ENCODE measurements around the gene POTEC.
"Not testable (repeated sequence)": the region's sequence is repeated elsewhere in the genome, so short reads cannot be mapped to it uniquely, and the experiment has no call there.

The POTEC gene

DNA sequence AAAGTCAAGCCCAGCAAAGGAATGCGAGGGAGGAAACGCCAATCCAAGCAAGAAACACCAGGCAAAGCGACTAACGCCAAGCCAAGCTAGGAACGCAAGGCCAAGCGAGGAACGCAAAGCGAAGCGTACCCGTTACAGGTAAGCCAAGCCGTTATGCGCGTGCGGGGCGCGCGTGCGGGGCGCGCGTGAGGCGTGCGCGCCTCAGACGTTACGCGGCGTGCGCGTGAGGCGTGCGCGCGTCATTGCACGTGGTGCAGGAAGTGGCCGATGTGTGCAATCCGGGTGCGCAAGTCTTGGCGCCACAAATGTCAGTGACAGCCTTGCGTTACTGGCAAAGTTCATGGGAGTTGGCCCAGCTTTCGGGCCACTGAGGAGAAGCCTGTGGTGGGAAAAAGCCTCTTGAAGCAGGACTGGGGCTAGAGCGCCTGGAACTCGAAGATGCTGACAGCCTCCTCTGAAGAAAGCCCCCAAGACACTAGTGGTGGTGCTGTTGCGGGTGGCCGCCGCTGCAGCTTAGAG is at the start of gene POTEC:
POTEC (minus strand) TSS at position 155 of the 519 bp plus-strand sequence. CDS start 454 bp downstream, outside the sequence.
- DNase-seq = not testable (repeated sequence)

GRCh38 chr18:14577971-14578370 is 34.6 kb upstream of the POTEC start:
- no peak for DNase-seq

DNA sequence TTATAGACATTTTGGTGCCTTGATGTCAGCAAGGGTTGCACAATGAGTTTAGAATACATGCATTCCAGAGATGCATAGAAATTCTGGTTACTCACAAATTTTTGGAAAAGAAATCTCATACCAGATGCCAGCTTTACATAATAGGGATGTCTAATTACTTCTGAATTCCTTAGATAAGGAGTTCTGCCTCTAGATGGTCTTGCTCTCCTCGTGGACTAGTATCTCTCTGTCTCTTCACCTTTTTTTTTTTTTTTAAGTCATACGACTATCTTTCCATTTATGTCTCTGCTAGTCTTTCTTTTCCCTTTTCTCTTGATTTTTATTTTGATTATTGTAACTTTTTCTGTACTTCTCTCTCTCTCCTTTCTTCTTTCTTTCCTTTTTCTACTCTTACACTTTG is 16.1 kb upstream of the POTEC start:
- not testable (repeated sequence) for DNase-seq

GRCh38 chr18:14531659-14532058 is 11.7 kb downstream of the POTEC start:
- DNase-seq = not testable (repeated sequence)

DNA sequence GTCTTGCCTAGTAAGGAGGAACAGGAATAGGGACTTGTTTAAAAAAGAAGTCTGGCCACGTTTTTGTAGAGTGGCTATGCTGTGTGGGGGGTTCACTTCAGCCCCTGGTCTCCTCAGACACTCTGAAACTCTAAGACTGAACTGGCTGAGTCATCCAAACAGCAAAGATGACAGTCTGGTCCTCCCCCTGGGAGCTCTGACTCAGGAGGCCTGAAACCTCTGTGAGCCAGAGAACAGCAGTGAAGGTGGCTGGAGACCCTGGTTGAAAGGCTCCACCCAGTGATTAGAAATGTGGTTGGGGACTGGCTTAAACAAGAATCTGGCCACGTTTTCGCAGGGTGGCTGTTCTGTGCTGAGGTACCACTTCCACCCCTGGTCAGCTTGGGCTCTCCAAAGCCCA is 32.7 kb downstream of the POTEC start:
- not testable (repeated sequence) for DNase-seq

DNA sequence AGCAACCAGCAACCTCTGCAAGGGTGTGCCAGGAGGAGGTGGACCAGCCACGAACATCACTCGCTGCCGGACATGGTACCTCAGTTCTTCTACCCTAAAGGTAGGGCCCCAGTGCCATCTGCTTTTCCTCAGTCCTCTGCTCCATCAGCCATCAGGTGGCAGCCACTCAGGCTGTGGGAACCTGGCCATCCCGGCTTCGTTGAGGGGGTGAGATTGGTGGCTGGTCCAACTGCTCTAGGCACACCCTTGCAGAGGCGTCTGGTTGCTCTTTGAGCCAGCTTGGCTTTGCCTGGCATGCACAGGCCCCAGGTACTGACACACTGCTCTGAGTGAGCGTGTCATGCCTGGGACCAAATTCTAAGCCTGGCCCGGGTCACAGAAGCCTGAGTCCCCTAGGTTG is 39.7 kb downstream of the POTEC start:
- DNase-seq = not testable (repeated sequence)

GRCh38 chr18:14501894-14502293 is 41.5 kb downstream of the POTEC start:
- not testable (repeated sequence) for DNase-seq

DNA sequence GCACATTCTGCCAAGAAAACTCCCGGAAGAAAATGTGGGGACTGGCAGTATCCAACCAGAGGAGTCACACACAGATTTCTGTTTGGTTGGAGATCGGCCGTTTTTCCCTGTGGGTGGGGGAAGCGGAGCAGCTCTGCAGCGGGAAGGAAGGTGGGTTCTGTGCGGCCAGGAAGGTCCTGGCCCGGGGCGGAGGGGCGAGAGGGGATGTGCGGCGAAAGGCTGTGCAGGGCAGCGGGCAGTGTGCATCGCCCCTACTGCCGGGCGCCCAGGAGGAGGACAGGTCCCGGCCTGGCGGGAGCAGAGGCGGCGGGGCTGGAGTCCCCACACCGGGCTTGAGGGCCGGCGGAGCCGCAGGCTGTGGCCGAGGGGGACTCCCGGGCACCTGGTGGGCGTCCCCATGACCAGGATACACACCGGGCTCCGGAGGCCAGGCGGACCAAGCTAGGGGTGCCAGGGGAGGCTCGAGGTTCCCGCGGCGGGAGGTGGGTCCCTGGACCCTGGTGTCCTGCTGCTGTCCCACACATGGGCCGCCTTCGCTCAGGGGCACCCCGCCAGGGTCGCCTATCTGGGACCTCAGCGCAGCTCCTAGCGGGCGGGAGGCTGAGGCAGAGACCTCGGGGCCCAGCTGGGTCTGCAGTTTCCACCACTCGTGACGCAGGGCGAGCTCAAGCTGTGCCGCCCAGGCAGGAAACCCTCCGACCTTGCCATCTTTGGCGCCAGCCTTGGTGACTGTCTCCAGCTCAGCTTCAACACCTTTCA is 54.0 kb downstream of the POTEC start:
- not testable (repeated sequence) for DNase-seq

DNA sequence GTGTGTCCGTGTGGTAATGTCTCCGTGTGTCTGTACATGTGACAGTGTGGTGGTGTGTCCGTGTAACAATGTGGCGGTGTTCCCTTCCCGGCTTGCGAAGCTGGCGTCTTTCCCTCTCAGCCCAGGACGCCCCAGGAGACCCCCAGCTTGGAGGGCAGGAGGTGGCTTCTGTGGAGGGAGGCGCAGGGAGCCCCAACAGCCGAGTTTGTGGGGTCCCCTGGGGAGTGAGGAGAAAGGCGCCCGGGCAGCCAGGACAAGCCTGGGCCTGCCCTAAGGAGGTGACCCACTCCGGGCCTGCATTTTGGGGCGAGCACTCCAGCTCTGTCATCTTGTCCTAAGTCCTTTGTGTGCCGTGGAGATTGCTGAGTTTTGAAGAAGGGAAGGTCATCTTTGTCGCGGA is 54.6 kb downstream of the POTEC start:
- not testable (repeated sequence) for DNase-seq

GRCh38 chr18:14486926-14487580 is 56.3 kb downstream of the POTEC start:
- DNase-seq = not testable (repeated sequence)

DNA sequence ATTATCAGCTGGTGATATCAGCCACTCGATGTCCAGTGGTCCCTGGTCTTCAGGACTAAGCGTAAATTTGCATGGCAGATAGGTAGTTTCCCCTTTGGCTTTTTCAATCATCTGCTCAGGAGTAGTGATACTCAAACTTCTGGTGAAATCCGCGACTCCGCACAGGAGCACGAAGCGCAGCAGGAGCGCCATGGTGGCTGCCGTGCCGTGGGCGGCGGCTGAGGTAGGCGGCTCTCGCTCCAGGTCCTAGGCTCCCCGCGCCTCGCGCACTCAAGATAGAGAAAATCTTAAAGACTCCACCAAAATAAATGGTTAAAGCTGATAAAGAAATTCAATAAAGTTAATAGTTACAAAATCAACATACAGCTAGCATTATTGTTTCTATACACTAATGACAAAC is 64.3 kb downstream of the POTEC start:
- DNase-seq = not testable (repeated sequence)

GRCh38 chr18:14475520-14475919 is 67.9 kb downstream of the POTEC start:
- not testable (repeated sequence) for DNase-seq

DNA sequence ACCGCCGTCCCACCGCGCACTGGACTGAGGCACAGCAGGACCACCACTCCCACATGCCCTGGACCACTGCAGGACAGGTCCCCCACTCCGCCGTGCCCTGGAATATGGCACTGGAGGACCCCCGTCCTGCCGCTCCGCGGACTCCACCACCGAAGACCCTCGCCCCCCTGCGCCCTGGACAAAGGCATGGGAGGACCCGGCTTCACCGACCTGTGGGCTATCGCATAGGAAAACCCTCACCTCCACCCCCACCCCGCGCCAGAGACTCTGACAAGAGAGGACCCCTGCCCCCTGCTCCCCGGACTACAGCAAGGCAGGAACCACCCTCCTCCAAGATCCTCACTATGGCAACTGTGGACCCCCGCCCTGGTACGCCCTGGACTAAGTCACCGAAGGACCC is 68.6 kb downstream of the POTEC start:
- not testable (repeated sequence) for DNase-seq

DNA sequence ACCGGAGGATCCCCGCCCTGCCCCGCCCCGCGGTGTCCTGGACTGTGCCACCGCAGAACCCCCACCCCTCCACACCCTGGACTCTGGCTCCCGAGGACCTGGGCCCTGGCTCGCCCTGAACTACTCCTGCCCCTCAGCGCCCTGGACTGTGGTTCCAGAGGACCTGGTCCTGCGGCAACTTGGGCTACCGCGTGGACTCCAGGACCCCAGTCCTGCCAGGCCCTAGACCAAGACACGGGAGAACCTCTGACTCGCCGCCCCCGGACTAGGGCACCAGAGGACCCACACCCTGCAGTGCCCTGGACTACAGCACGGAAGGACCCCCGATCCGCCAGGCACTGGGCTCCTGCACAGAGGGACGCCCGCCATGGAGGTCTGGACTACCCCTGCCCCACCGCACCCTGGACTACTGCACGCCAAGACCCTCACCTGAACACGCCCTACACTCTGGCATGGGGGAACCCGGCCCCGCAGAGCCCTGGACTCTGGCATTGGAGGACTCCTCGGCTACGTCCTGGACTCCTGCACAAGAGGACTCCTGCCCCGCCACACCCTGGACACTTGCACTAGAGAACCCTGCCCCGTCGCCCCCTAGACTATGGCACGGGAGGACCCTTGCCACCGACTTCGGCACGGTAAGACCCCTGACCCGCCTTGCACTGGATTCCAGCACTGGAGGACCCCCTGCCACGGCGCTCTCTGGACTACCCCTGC is 69.2 kb downstream of the POTEC start:
- not testable (repeated sequence) for DNase-seq

- DNase-seq = not testable (repeated sequence)
Measured at GRCh38 chr18:14473250-14474006, 70.0 kb downstream of the POTEC start.

GRCh38 chr18:14471286-14471685 is 72.1 kb downstream of the POTEC start:
- not testable (repeated sequence) for DNase-seq

- not testable (repeated sequence) for DNase-seq
Measured at GRCh38 chr18:14470446-14470845, 73.0 kb downstream of the POTEC start.

GRCh38 chr18:14470046-14470445 is 73.4 kb downstream of the POTEC start:
- not testable (repeated sequence) for DNase-seq

DNA sequence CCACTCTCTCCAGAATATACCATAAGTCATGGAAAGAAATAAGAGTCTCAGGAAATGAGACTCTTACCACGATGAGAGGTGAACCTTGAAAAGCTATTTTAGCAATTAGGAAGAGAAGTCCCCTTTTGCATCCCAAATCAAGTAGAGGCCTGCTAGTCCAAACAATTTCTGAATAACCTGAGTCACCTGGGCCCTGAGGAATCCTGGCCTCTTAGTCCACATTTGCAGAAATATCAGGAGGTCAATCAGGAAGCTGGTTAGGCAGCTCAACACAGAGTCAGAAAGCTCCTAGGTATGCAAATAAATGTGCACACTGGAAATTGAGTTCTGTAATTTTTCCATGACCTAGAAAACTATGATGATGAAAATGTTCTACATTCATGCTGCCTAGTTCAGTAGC is 77.4 kb downstream of the POTEC start:
- DNase-seq = not testable (repeated sequence)

Measured in NCI-H1092 (cell line).